Adipose tissue (tissue), 3 donors: Measurements from ENCODE around the gene ZNF438. TPM values are rescaled to one million over a fixed set of nuclear protein-coding genes. Genes with fewer than 3 reads are reported as not detected.
"Not testable (repeated sequence)": the region's sequence is repeated elsewhere in the genome, so short reads cannot be mapped to it uniquely, and the experiment has no call there.

Experiments
- H3K27ac ChIP-seq: one replicate; pipeline ENCODE4 v1.5.1; 2013; ENCODE audit warnings: low read depth, low read length
- WGBS, 3 donors: extraction: QIAGEN DNeasy Blood & Tissue Kit; methylation state at CpG; one replicate each; pipeline ENCODE4 v1.1.7; 2013; 5-methylcytosine and 5-hydroxymethylcytosine counted together
- polyA plus RNA-seq, 3 donors: library from polyadenylated mRNA; stranded (reverse); fragments of 200-250 nt; gene quantifications; one replicate each; pipeline ENCODE4 v1.2.3, GENCODE V29; 2013
- donor health status: healthy with polysubstance abuse.
- donor health status: Bipolar disorder and iron deficiency.
- donor health status: healthy.

The ZNF438 gene
- polyA plus RNA-seq, 3 donors, result 2.8 to 14.1 (median 6.4) TPM

GRCh38 chr10:30812018-30812851 is 219.4 kb downstream of the ZNF438 start:
- WGBS, 3 donors, result 26 to 43% (median 27%) methylated on average over 16 of the region's 16 CpGs
- no peak overlapping the region for H3K27ac ChIP-seq

- WGBS, 3 donors, result 49 to 71% (median 56%) methylated on average over 16 of the region's 16 CpGs
- no peak overlapping the region for H3K27ac ChIP-seq
Measured at GRCh38 chr10:30811276-30812017, 220.2 kb downstream of the ZNF438 start.

- H3K27ac ChIP-seq, result no peak overlapping the region
- WGBS, 3 donors, result 91 to 95% (median 93%) methylated on average over 5 of the region's 5 CpGs
Measured at GRCh38 chr10:30810416-30810815, 221.2 kb downstream of the ZNF438 start.

- WGBS, 3 donors, result 74 to 89% (median 82%) methylated on average over 2 of the region's 2 CpGs
- no peak overlapping the region for H3K27ac ChIP-seq
Measured at GRCh38 chr10:30806850-30807249, 224.8 kb downstream of the ZNF438 start.

GRCh38 chr10:30805061-30805460 is 226.6 kb downstream of the ZNF438 start:
- WGBS, 3 donors, result 80 to 84% (median 81%) methylated on average over 9 of the region's 9 CpGs
- H3K27ac ChIP-seq, result no peak overlapping the region

GRCh38 chr10:30804478-30805055 is 227.1 kb downstream of the ZNF438 start:
- 60 to 75% (median 66%) methylated on average over 7 of the region's 7 CpGs for WGBS, 3 donors
- H3K27ac ChIP-seq, result no peak overlapping the region

- H3K27ac ChIP-seq, result no peak overlapping the region
Measured at GRCh38 chr10:30803892-30804322, 227.8 kb downstream of the ZNF438 start.

GRCh38 chr10:30803058-30803457 is 228.6 kb downstream of the ZNF438 start:
- WGBS, 3 donors, result 70 to 83% (median 77%) methylated on average over 3 of the region's 3 CpGs
- no peak overlapping the region for H3K27ac ChIP-seq

More at GRCh38 chr10:30803892-30804322, 227.8 kb downstream of the ZNF438 start:
- 38 to 68% (median 43%) methylated on average over 5 of the region's 5 CpGs for WGBS, 3 donors

- no peak overlapping the region for H3K27ac ChIP-seq
- WGBS, 3 donors, result 86 to 91% (median 90%) methylated on average over 2 of the region's 2 CpGs
Measured at GRCh38 chr10:30800368-30800767, 231.3 kb downstream of the ZNF438 start.

GRCh38 chr10:30798646-30799185 is 232.9 kb downstream of the ZNF438 start:
- no peak overlapping the region for H3K27ac ChIP-seq
- WGBS, 3 donors, result 67 to 90% (median 88%) methylated on average over 14 of the region's 14 CpGs

- 88 to 95% (median 95%) methylated on average over 4 of the region's 4 CpGs for WGBS, 3 donors
- H3K27ac ChIP-seq, result not testable (repeated sequence)
Measured at GRCh38 chr10:30795024-30795423, 236.6 kb downstream of the ZNF438 start.
